Small intestine (tissue), 7 donors: Measurements from ENCODE around the gene OR5AU1. TPM values are rescaled to one million over a fixed set of nuclear protein-coding genes. Genes with fewer than 3 reads are reported as not detected.
A peak's percentile ranks its signal among the peaks of the same experiment; 100 is the strongest.

Experiments
- DNase-seq, 2 donors: peaks; one replicate each; pipeline versions ENCODE4 v3.0.0 to v3.0.0-alpha.2; 2013
- FAIRE-seq: peaks from 2 replicates; lab custom pipeline; 2012; peaks lifted over from hg19 to GRCh38; lab: Jason Lieb, UNC
- H3K27ac ChIP-seq, 3 donors: one replicate each; pipeline ENCODE4 v1.5.1; 2013; ENCODE audit warnings: low read length in 2 of 3, mild to moderate bottlenecking in 2 of 3, control low read depth in 1 of 3, inconsistent platforms in 1 of 3, low read depth in 1 of 3, moderate library complexity in 1 of 3
- H3K27me3 ChIP-seq, 3 donors: one replicate each; pipeline ENCODE4 v1.6.1; 2013; ENCODE audit warnings: low read length in 3 of 3, inconsistent platforms in 1 of 3; ENCODE audit not compliant: control insufficient read depth in 3 of 3, insufficient read depth in 3 of 3
- H3K36me3 ChIP-seq, 3 donors: one replicate each; pipeline ENCODE4 v1.6.1; 2013; ENCODE audit warnings: low read length in 3 of 3, inconsistent platforms in 1 of 3, low read depth in 1 of 3, mild to moderate bottlenecking in 1 of 3, moderate library complexity in 1 of 3; ENCODE audit not compliant: control insufficient read depth in 3 of 3, insufficient read depth in 2 of 3
- H3K4me1 ChIP-seq, 3 donors: one replicate each; pipeline ENCODE4 v1.6.1; 2013; ENCODE audit warnings: low read length in 2 of 3, inconsistent platforms in 1 of 3, low read depth in 1 of 3, mild to moderate bottlenecking in 1 of 3, moderate library complexity in 1 of 3; ENCODE audit not compliant: control insufficient read depth in 3 of 3, insufficient read depth in 2 of 3
- H3K4me3 ChIP-seq, 3 donors: one replicate each; pipeline ENCODE4 v1.5.1; 2013; ENCODE audit warnings: low read length in 3 of 3, control low read depth in 1 of 3, inconsistent platforms in 1 of 3, low read depth in 1 of 3, mild to moderate bottlenecking in 1 of 3, moderate library complexity in 1 of 3
- H3K9me3 ChIP-seq, 2 donors: one replicate each; pipeline ENCODE4 v1.6.1; 2013; ENCODE audit warnings: low read depth in 1 of 2, low read length in 1 of 2; ENCODE audit not compliant: control insufficient read depth in 2 of 2, insufficient read depth in 1 of 2
- WGBS, 3 donors: extraction: QIAGEN DNeasy Blood & Tissue Kit; methylation state at CpG; one replicate each; pipeline ENCODE4 v1.1.7; 2013; 5-methylcytosine and 5-hydroxymethylcytosine counted together
- polyA plus RNA-seq, 4 donors: library from polyadenylated mRNA; stranded (reverse) in 3 of 4; unstranded in 1 of 4; fragments of 200-250 nt in 3 of 4; fragments of 120-200 nt in 1 of 4; gene quantifications; one replicate each; pipeline versions ENCODE4 v1.2.1 to v1.2.3, GENCODE V29; 2013
- donor health status: healthy with polysubstance abuse.
- donor health status: control.
- donor health status: control.
- donor health status: Bipolar disorder and iron deficiency.
- donor health status: healthy.

The OR5AU1 gene
- polyA plus RNA-seq, 4 donors = not detected

DNA sequence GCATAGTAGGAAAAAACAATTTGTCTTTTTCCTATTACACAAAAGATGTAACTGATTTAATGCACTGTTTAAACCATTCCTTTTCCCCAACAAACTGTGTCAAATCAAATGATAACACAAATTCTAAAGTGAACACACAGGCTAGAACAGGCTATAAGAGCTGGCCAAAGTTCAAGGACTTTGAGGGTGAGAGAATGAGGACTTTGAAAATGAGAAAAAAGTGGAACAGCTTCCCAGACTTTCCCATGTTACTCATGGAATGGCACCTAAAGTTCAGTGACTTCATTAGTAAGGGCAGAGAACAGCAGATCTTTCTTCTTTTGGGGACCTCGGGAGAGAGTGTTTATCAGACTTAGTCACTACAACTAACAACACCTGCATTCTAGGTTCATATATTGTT is 32.4 kb downstream of the OR5AU1 start:
- Histone ChIP-seq H3K4me3 (no peak overlapping the region), H3K4me1 (no peaks in the 10 kb centered on the region), H3K9me3 (no peaks in the 10 kb centered on the region), H3K27me3 (no peaks in the 10 kb centered on the region), H3K36me3 (no peaks in the 10 kb centered on the region), H3K27ac (no peak overlapping the region)
- FAIRE-seq (no peak), DNase-seq (peak in 1 of 2 donors; percentile 7)
- 48 to 93% (median 65%) methylated on average over 1 of the region's 1 CpG for WGBS, 3 donors

DNA sequence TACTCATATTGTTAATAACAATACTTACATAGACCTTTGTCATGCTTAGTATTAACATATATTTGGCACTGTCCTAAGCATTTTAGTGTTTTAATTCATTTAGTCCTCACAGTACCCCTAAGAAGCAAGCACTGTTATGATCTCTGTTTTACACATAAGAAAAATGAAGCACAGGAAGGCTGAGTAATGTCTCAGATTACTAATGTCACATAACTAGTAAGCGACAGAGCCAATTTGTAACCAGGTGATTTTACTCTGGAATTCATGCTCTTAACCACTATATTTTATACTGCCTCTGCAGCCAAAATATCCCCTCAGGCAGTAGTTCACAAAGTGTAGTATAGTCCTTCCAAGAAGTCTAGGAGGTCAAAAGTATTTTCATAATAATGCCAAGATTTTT is 34.7 kb downstream of the OR5AU1 start:
- Histone ChIP-seq H3K36me3 (no peaks in the 10 kb centered on the region), H3K27ac (no peak overlapping the region), H3K4me1 (no peaks in the 10 kb centered on the region), H3K9me3 (no peaks in the 10 kb centered on the region), H3K4me3 (no peak overlapping the region), H3K27me3 (no peaks in the 10 kb centered on the region)
- FAIRE-seq (no peak), DNase-seq (no peak)
- WGBS, 3 donors = 76 to 84% (median 77%) methylated on average over 1 of the region's 1 CpG

DNA sequence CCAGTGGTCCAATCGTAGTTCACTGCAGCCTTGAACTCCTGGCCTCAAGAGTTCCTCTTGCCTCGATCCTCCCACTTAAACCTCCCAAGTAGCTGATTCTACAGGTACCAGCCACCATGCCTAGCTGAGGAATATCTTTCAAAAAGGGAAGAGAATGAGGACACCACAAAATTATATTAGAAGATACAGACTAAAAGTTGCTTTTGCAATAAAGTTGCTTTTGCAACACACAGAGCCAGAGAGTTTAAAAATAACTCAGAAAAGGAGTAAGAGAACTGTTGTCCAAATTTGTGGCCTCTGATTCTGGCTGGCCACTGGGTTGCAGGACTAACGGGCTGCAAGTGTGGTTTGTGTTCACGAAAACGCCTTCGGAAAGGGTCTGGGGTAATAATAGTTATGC is 35.2 kb downstream of the OR5AU1 start:
- Histone ChIP-seq H3K27me3 (no peaks in the 10 kb centered on the region), H3K4me1 (no peaks in the 10 kb centered on the region), H3K9me3 (no peaks in the 10 kb centered on the region), H3K27ac (no peak overlapping the region), H3K4me3 (no peak overlapping the region), H3K36me3 (no peaks in the 10 kb centered on the region)
- FAIRE-seq (no peak), DNase-seq (no peak)
- 67 to 72% (median 68%) methylated on average over 6 of the region's 6 CpGs for WGBS, 3 donors

DNA sequence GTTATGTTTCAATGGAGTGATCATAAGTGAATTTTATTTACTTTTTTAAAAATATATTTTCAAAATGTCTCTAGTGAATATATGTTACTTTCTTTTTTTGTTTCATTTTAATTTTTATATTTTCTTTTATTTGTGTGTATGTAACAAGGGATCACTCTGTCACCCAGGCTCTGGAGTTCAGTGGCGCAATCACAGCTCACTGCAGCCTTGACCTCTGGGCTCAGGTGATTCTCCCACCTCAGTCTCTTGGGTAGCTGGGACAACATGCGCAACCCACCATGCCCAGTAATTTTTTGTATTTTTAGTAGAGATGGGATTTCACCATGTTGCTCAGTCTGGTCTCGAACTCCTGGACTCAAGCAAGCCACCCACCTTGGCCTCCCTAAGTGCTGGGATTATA is 36.9 kb downstream of the OR5AU1 start:
- no peak overlapping the region for H3K4me3 ChIP-seq
- no peaks in the 10 kb centered on the region for H3K27me3 ChIP-seq
- no peak for DNase-seq
- no peak for FAIRE-seq
- WGBS, 3 donors = 85 to 95% (median 94%) methylated on average over 3 of the region's 3 CpGs
- no peaks in the 10 kb centered on the region for H3K4me1 ChIP-seq
- no peak overlapping the region for H3K27ac ChIP-seq
- no peaks in the 10 kb centered on the region for H3K36me3 ChIP-seq
- H3K9me3 ChIP-seq = no peaks in the 10 kb centered on the region

DNA sequence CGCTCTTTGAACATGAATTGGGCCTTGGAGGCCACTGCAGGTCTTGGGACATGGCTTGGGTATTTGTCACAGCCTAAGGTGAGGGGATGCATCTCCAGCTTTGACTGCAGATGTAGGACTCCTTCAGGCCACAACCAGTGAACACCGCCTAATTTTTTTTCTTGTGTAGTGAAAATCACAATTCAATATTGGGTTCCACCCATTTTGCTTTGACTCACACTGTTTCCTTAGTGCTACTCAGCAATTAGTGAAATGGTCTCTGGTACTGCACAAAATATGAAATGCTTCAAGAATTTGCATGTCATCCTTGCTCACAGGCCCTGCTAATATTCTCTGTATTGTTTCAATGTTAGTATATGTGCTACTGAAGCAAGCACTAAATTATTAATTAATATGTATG is 42.5 kb downstream of the OR5AU1 start:
- H3K27me3 ChIP-seq = no peaks in the 10 kb centered on the region
- H3K9me3 ChIP-seq = no peaks in the 10 kb centered on the region
- no peaks in the 10 kb centered on the region for H3K36me3 ChIP-seq
- no peak overlapping the region for H3K4me3 ChIP-seq
- peaks cover 0 to 3% (median 0%) of the 10 kb centered on the region in 3 donors for H3K4me1 ChIP-seq
- no peak for FAIRE-seq
- DNase-seq = no peak
- H3K27ac ChIP-seq = no peak overlapping the region
- WGBS, 3 donors = 89 to 96% (median 93%) methylated on average over 2 of the region's 2 CpGs

DNA sequence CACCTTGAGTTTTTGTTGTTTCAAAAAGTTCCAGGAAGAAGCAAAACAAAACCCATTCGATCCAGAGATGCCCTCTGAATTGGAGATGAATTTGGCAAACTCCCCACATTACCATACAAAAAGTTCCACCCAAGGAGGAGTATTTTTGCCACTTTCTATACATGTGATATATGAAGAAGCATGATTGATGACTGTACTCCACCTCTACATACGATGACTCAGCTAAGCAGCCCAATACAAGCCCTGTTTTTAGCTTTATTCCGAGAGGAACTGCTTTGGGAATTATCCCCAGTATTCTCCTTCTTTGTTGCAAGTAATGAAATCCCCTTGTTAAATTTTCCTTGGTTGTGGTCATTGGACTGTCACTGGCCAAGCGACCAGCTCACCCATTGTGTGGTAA is 43.6 kb downstream of the OR5AU1 start:
- WGBS, 3 donors = 83 to 90% (median 86%) methylated on average over 4 of the region's 4 CpGs
- Histone ChIP-seq H3K27ac (no peak overlapping the region), H3K36me3 (no peaks in the 10 kb centered on the region), H3K9me3 (no peaks in the 10 kb centered on the region), H3K27me3 (no peaks in the 10 kb centered on the region), H3K4me1 (peaks cover 0 to 5% (median 0%) of the 10 kb centered on the region in 3 donors), H3K4me3 (no peak overlapping the region)
- DNase-seq (no peak), FAIRE-seq (no peak)

DNA sequence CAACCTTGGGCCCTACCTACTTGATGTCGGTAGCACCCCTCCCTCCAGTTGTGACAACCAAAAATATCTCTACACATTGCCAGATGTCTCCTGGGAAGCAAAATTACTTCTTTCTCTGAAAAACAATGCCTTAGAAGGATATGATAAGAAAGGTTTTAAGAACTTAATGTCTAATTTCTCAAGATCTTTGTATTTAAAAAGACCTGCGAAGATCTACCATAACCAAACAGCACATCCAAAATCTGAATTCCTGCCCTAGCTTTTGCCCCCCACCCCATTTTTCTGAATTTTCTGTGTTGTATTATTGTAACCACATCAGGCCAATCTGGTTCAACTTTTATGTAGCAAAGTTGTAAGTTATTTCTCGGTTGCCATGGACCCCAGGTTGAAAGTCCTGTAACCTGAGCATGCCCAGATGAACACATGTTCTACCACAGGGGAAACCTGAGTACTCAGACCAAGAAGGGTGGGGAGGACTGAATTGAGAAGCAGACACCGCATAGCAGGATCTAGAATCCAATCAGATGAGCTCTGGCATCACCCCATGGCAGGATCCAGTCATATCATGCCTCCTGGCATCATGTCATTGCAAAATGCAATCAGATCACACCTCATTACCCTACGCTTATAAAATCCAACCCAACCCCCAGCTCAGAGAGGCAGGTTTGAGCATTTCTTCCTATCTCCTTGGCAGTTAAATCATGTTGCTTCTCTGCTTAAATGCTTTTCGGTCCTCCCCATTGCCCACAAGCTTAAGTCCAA is 46.3 kb downstream of the OR5AU1 start:
- WGBS, 3 donors = 69 to 78% (median 74%) methylated on average over 6 of the region's 6 CpGs
- Histone ChIP-seq H3K4me3 (no peak overlapping the region), H3K9me3 (no peaks in the 10 kb centered on the region), H3K4me1 (peaks cover 4 to 30% (median 6%) of the 10 kb centered on the region in 3 donors), H3K27me3 (no peaks in the 10 kb centered on the region), H3K27ac (no peak overlapping the region), H3K36me3 (no peaks in the 10 kb centered on the region)
- FAIRE-seq = no peak
- peak in 1 of 2 donors; percentile 74 for DNase-seq

DNA sequence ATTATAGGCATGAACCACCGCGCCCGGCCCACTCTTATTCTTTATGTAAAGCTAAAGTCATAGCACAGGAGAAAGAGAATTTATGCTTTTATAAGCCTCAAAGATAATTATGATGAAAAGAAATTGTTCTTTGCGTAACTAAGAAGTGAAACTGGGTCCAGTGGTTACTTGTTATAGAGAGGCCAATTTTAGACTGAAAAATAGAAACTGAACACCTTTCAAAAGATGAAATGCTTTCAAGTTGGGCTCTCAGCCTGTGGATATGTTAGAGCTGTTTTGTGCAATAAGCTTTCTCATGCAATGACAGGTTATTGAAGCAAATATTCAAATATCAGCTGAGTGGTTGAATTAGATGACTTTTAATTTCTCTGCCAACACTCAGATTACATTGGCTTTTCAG is 47.1 kb downstream of the OR5AU1 start:
- Histone ChIP-seq H3K27ac (no peak overlapping the region), H3K27me3 (no peaks in the 10 kb centered on the region), H3K4me1 (peaks cover 4 to 33% (median 6%) of the 10 kb centered on the region in 3 donors), H3K9me3 (no peaks in the 10 kb centered on the region), H3K4me3 (no peak overlapping the region), H3K36me3 (no peaks in the 10 kb centered on the region)
- FAIRE-seq (no peak), DNase-seq (no peak)
- WGBS, 3 donors = 95 to 99% (median 95%) methylated on average over 4 of the region's 4 CpGs
